Activated T-cell treated with anti-CD3 and anti-CD28 coated beads, Interleukin-2, amount 50 U/mL, for 48 hours (primary cell): ENCODE measurements around the gene TELO2.
"Not testable (repeated sequence)": the region's sequence is repeated elsewhere in the genome, so short reads cannot be mapped to it uniquely, and the experiment has no call there.

ENCODE experiments used
- DNase-seq, 2 experiments: peaks; one replicate each; pipeline ENCODE4 v3.0.0-alpha.2; 2020

Gene TELO2

DNA sequence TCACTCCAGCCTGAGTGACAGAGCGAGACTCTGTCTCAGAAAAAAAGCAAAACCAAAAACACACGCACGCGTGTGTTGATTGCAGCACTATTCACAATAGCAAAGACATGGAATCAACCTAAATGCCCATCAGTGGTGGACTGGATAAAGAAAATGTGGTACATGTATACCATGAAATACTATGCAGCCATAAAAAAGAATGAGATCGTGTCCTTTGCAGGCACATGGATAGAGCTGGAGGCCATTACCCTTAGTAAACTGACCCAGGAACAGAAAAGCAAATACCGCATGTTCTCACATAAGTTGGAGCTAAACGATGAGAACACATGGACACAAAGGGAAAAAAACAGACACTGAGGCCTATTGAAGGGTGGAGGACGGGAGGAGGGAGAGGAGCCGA is 14.2 kb upstream of the TELO2 start:
- DNase-seq, result not testable (repeated sequence)

DNA sequence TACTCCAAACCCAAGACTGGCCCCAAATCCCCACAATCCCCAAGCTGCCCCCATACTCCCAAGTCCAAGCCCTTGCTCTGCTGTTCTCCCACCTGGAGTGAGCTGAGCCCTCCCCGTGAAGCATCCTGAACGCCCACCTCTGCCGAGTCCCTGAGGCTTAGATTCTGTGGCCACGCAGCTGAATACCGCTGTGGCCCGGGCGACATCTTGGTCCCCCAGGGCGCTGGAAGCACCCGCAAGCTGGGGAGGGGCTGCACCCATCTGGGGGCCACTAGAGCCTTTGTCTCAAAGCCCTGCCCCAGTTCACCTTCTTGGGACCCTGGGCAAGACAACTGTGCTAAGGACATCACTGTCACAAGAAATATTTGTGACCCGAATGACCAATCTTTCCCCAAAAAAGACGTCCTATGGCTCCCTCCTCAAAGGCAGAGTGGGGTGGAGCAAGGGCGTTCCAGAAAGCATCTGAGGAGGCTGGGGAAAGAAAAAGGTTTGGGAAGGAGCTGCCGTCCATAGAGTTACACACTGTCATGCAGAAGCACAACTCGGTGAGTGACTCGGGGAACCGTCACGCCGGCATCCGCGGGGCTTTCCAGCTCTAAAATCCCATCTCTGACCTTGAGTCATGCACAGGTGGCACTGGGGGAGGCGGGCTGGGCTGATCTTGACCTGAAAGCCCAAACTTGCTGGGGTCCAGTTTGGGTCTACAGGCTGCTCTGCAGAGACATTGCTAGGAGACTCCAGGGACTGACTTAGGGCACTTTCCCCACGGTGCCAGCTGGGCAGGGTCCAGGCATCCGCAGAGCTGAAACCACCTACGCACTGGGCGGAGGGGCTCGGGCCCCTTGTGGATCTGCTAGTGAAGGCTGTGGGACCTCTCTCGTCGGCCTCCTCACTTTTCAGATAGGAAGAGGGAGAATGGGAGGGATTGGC is 11.0 kb upstream of the TELO2 start:
- DNase-seq, result no peak

DNA sequence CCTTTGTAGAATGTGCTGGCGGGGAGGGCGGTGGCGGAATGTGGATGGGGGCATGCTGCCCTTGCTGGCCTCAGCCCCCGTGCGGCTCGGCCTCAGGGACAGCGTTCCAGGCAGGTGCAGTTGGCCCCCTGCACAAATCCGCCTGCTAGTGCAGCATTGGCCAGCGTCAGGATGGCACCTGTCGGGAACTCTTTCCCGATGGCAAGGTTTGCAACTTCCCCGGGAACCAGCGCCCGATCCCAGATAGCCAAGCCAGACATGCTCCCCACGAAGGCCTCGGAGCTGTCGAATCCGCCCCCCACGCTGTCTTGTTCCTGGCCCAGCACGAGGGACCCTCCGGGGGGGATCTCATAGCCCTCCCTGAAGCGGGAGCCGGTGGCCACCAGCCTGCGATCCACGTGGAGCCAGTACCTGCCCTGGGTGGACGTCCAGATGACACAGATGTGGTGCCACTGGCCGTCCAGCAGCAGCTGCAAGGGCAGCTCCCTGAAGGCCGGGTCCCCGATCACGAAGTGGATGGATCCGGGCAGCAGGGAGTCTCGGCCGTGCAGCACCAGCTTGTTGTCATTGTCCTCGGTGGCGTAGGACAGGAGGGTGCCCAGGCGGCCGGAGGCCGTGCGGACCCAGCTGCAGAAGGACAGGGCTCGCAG is 7.2 kb upstream of the TELO2 start:
- DNase-seq, result no peak

DNA sequence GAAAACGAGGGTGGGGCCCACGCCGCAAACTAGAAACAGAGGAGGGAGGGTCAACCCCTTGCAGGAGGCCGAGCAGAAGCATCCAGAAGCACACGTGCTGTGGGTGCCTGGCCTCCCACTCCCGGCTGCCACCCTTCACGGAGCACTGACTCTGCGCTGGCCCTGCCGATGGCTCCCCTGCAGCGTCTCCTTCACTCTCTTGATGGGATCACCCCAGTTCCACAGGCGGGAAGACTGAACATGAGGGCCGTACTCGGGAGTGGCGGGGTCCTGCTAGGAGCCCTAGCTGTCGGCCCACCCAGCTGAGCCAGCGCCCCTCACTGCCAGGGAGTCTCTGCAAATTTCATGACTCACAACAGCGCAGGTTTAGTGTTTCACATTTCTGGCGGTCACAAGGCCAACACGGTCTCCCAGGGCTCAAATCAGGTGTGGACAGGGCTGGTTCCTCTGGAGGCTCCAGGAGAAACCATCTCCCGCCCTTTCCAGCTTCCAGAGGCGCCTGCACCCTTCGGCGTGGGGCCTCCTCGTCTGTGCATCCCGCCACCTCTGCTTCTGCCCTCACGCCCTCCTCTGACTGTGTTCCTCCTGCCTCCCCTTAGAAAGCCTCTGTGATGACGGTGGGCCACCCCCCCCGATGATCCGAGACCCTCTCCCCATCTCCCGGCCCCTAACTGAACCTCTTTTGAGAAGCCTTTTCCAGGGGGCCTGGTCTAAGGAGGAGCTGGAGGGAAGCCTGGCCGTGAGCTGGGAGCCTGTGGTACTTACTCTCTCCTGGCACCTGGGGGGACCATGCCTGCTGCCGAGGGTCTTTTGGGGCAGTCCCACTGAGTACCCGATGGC is 6.4 kb upstream of the TELO2 start:
- DNase-seq, result no peak

DNA sequence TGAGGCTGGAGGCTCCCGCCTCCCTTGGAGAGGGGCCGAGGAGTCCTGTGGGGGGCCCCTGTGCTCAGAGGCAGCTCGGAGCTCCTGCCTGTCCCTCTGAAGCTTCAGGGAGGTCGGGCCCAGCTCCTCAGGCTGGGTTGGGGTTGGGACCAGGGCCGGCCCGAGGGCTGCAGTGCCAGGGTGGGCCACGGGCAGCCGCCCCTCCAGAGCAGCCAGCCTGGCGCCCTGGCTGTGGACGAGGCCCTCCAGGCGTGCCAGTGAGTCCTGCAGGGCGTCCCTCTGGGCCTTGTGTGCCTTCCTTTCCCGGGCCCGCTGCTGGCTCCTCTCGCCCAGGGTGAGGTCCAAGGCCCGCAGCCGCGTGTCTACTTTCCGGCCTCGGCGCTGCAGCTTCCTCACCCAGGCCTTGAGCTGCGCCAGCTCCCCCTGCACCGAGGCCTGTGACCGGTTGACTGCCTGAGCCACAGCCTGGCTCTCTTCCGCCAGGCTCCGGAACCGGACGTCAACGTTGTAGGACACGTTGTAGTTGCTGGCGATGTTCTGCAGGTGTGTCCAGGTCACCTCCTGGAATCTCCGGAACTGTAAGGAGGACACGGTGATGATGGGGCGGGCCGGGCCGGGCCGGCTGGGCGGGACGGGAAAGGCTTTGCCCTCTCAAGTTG is 5.6 kb upstream of the TELO2 start:
- no peak for DNase-seq

DNA sequence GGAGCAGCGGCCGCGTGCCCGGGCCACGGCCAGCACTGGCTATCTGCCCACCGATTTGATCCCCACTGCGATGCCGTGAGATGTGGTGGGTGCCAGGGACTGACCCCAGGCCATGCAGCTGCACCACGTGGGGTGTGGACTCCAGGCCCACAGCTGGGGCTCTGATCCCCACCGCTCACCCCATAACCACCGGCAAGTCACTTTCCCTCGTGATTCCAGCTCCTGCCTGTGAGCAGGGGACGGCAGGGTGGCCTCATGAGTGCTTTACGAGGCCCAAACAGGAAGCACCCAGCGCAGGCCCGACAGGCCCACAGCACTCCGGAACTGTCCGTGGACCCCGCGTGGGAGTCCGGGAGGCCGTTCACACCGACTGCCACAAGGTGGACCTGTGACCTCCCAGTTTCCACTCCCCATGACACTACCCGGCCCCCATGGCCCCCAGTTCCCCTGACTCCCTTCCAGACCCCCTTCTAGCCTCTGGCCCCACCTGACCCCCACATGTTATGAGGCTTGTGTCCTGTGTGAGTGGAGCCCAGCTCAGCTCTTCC is 5.0 kb upstream of the TELO2 start:
- DNase-seq, result no peak

DNA sequence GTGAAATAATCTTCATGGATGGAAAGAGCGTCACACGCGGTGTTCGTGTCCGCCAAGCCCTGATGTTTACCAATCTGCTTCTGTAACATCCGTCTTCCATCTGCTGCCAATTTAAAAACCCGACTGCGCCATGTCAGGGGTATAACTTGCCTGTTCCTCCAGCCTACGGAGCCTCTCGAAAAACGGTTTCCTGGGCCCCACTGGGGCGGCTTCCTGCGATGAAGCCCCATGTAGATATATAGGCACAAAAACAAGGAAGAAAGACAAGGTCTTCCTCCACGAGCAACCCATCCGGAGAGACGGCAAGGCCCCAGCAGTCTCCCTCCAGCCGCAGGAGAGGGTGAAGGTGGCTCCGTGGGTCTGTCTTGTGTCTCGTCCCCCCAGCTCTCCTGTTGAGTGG is 4.5 kb upstream of the TELO2 start, which contains the start of gene PTX4:
Gene PTX4, minus strand, starts transcription at position 326 of the 400 bp plus-strand sequence. Its CDS starts 35 bp downstream, at position 291.
- no peak for DNase-seq

DNA sequence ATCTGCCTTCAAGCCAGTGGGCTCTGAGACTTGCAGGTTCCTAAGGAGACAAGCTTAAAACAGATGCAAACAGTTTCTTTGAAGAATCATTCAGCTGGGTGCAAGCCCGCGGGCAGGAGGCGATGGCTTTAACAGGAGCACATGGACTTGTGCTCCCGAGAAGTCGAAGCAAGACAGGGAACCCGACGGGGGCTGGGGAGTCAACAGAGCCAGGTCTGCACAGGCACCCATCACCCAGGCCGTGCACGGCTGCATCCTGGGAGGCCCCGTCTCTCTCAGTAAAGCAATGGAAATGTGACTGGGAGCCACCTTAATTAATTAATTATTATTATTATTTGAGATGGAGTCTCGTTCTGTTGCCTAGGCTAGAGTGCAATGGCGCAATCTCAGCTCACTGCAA is 4.1 kb upstream of the TELO2 start:
- no peak for DNase-seq

DNA sequence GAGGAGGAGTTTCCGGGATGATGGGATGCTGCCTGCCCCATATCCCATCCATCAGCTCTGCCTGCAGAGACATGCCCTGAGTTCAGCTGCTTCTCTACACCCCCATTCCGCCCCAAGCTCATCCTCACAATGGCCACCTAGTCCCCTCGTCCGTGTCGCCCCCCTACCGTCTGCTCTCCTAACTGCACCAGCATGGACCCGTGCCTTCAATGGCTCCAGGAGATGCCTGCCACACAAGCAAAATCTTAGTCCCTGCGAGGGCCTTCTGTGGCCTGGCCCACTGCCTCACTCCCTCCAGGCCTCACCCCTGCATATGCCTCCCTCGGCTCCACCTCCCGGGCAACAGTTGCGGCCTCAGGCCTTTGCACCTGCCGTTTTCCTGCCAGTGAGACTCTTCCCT is 1.8 kb upstream of the TELO2 start:
- DNase-seq, result no peak

DNA sequence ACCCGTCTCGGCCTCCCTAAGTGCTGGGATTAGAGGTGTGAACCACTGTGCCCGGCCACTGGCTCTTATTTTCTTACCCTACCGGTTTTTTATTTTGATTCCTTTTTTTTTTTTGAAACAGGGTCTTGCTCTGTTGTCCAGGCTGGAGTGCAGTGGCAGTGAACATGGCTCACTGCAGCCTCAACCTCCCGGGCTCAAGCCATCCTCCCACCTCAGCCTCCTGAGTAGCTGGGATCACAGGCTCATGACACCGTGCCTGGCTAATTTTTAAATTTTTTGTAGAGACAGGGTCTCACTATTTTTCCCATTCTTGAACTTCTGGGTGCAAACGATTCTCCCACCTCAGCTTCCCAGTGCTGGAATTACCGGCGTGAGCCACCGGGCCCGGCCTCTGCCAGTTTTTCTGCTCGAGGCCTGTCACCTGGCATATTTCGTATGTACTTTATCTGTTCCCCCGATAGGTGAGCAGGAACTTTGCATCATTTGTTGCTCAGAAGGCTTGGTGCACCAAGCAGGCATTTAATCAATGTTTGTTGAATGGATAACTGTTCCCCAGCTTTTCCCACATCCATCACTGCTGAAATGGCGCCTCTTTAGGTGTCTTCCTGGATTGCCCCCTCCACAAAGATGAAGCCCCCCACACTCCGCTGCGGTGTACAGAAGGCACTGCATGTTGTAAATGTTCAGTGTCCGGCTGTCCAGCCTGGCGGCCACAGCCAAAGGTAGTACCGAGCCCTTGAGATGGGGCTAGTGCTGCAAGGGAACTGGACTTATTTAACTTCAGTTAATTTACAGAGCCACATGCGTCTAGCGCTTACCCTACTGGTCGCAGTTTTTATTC is 858 bp upstream of the TELO2 start:
- DNase-seq, result no peak

DNA sequence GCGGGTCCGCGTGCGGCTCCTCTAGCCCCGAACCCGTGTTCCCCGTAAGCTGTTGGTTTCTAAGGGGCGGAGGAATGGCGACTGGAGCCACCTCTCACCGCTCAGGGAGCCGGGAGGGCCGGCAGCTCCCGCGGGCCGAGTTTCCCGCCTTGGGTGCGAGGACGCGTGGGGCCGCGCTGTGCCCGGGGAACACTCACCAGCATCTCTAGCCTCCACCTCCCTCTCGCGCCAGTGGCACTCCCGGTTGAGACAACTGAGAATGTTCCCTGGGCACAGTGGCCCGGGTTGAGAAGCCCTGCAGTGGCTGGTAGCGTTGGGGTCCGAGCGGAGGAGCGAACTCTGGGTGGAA is 560 bp downstream of the TELO2 start:
- DNase-seq, result peak in 1 of 2 experiments; percentile 46

DNA sequence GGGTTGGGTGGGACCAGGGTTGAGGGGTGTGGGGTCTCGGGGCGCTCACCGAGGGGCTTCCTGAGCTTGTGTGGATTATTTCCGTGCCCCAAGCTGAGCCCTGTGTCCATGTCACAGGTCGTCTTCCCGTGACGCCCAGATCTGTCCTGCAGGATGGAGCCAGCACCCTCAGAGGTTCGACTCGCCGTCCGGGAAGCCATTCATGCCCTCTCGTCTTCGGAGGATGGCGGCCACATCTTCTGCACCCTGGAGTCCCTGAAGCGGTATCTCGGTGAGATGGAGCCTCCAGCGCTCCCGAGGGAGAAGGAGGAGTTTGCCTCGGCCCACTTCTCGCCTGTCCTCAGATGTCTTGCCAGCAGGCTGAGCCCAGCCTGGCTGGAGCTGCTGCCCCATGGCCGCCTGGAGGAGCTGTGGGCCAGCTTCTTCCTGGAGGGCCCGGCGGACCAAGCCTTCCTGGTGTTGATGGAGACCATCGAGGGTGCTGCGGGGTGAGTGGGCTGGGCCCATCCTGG is 1.0 kb downstream of the TELO2 start:
- DNase-seq, result no peak

DNA sequence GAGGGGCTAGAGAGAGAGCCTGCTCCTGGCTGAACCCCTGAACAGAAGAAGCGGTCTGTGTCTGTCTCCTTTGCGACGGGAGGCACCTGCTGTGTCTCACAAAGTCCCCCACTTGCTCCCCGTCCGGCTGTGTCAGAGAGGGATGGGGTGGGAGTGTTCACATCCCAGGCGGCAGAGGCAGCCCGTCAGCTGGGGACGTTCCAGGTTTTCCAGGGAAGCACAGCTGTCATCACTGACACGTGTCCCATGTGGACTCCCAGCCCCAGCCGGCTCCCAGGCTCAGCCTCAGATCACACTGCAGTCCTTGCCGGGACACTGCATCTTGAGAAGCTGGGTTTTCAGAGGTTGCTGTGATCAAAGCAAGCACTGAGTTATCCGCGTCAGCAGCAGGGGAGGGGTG is 1.6 kb downstream of the TELO2 start:
- DNase-seq, result no peak

DNA sequence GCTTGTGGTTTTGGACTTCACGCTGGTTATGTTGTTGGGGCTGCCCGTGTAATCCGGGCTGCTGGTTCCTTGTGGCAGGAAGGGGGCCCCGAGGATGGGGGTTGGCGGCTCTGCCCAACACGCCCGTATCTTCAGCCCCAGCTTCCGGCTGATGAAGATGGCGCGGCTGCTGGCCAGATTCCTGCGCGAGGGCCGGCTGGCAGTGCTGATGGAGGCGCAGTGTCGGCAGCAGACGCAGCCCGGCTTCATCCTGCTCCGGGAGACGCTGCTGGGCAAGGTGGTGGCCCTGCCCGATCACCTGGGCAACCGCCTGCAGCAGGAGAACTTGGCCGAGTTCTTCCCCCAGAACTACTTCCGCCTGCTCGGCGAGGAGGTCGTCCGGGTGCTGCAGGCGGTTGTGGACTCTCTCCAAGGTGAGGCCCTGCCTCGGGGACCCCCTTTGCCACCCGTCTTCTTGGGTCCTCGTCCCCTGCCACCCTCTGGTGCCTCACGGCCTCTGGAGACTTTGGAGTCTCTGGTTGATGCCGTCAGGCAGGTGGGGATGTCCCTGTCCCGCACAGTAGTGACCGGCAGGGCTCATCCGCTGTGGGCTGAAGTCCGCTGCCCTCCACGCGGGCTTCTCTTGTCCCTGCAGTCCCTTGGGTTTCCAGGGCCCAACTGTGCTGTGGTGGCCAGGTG is 2.2 kb downstream of the TELO2 start:
- no peak for DNase-seq

DNA sequence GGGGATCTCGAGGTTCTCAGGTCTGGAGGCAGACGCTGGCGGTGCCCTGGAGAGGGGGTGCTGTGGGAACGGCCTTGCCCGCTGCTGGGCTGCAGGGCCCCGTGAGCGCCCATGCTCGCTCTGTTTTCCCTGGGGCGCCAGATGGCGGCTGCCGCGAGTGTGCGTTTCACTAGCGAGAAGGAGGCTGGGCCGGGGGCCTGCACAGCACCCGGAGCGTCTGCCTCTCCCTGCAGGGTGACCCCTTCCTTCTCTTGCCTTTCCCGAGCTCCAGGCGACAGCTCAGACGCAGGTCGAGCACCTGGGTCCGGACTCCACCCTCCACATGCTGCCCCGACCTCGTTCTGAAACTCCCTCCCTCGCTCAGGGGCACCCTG is 2.7 kb downstream of the TELO2 start:
- DNase-seq, result no peak

DNA sequence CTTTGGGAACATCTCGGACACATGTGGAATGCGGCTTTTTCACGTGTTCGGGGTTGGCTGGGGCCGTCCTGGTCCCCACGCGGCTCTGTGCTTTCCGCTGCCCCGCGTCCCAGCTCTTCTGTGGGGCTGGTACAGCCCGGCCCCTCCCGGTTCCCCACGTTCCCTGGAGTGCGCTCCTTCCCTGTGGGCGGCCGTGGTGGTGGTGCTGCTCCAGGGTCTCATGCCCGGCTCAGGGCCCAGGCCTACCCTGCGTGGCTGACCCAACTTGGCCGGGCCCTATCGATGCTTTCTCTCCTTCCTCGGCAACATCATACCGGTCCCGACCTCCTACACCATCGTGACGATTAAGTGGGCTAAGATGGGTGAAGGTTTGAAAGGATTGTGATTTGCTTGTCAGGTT is 3.3 kb downstream of the TELO2 start:
- DNase-seq, result no peak

DNA sequence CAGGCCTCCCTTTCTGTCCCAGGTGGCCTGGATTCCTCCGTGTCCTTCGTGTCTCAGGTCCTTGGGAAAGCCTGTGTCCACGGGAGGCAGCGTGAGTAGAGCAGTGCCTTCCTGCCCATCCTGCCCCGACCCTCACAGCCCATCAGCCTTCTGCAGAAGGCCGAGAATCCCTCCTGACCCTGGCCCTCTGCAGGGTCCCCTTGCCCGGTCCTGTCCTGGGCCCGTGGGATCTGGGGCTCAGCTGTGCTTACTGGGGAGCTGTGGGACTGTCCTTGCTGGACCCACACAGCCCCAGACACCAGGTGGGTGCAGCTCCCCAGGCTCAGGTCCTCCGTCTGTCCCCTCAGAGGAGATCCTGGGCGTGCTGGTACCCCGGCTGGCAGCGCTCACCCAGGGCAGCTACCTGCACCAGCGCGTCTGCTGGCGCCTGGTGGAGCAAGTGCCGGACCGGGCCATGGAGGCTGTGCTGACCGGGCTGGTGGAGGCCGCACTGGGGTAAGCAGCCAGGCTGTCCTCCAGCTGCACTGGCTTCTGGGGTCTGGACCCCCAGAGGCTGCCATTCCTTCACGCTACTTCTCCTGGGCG is 3.9 kb downstream of the TELO2 start:
- DNase-seq, result no peak

DNA sequence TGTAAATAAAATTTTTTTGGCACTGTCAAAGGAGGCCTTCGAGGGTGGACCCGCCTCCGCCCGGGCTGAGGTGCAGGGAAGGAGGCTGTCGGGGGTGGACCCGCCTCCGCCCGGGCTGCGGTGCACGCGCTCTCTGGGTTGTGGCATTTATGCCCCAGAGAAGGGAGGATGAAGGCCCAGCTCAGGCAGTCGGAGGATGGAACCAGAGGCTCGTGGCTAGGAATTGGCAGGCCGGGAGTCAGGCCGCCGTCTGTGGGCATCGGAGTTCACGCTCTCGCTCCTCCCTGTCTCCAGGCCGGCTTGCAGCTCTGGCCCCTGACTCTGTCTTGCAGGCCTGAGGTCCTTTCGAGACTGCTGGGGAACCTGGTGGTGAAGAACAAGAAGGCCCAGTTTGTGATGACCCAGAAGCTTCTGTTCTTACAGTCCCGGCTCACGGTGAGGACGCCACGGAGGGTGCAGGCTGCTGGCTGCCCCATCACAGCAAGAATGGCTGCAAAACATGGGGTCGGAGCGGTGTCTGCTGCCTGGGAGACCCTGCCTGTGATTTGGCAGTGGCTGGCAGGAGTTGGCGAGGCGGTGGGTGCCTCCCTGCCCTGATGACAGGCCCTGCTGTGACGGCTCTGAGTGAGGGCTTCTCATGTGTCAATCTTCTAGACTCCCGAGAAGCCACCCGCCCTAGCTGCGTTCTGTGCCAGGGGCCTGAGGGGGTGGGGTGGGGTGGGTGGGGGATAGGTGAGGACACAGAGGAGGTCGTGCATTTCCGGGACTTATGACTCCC is 5.9 kb downstream of the TELO2 start:
- DNase-seq, result no peak

DNA sequence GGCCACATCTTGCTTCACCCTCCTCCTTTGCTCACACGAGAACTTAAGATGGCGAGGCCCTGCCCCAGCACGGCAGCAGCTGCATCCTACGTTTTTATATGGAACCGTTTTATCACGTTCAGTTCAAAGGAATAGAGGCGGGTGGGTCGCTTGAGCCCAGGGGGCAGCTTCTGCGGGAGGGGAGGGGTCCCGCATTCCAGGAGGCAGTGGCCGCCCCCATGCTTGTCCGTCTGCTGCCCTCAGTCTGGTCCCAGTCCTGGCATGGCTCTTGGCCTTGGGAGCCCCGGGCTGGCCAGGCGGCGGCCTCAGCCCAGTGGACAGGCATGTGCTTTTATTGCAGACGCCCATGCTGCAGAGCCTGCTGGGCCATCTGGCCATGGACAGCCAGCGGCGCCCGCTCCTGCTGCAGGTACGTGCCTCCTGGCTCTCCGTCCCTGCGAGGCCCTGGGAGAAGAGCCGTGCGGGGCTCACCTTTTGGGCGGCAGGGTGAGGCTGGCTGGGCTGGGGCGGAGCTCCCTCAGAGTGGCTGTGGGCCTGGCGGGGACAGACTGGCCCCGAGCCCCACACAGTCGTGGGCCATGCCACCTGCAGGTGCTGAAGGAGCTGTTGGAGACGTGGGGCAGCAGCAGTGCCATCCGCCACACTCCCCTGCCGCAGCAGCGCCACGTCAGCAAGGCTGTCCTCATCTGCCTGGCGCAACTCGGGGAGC is 6.8 kb downstream of the TELO2 start:
- no peak for DNase-seq
